ENCODE measurements around the gene AMER3. TPM values are rescaled to one million over a fixed set of nuclear protein-coding genes. Genes with fewer than 3 reads are reported as not detected.

The AMER3 gene
- total RNA-seq, 6 experiments from 2014 or later: not detected

GRCh38 chr2:130798472-130799218 is 43.3 kb downstream of the AMER3 start:
- H3K4me1 ChIP-seq: peaks cover 0 to 3% (median 1%) of the 10 kb centered on the region in 4 donors
- H3K4me3 ChIP-seq: peak overlapping the region; percentile 69 to 87 (median 74)
- no peak overlapping the region for H3K27ac ChIP-seq
- H3K27me3 ChIP-seq: no peaks in the 10 kb centered on the region
- no peaks in the 10 kb centered on the region for H3K36me3 ChIP-seq
- ATAC-seq: no peak
- no peak for TF ChIP-seq POLR2A (IDR thresholded peaks at IDR 0.05)
- intact Hi-C loops (cut with DNase I): loop anchor here in 1 of 2 donors (5.0 kb wide), 1 partner anchor 74 kb away; no protein-coding TSS in a partner anchor
- WGBS (ENCODE audit: insufficient coverage, low coverage, low lambda C conversion rate, missing lambda C conversion rate): 18% methylated on average over 12 of the region's 30 CpGs
- DNase-seq: no peak
- H3K9me3 ChIP-seq: no peaks in the 10 kb centered on the region

- no peak for DNase-seq
- WGBS (ENCODE audit: insufficient coverage, low coverage, low lambda C conversion rate, missing lambda C conversion rate): 83% methylated on average over 1 of the region's 1 CpG
- no peaks in the 10 kb centered on the region for H3K36me3 ChIP-seq
- H3K4me1 ChIP-seq: peaks cover 0 to 3% (median 1%) of the 10 kb centered on the region in 4 donors
- no peak for ATAC-seq
- no peaks in the 10 kb centered on the region for H3K9me3 ChIP-seq
- intact Hi-C loops (cut with DNase I): loop anchor here in 1 of 2 donors (5.0 kb wide), 1 partner anchor 73 kb away; no protein-coding TSS in a partner anchor
- H3K4me3 ChIP-seq: no peak overlapping the region
- H3K27me3 ChIP-seq: no peaks in the 10 kb centered on the region
- TF ChIP-seq CTCF (IDR thresholded peaks at IDR 0.05) (no peak), POLR2A (IDR thresholded peaks at IDR 0.05) (no peak)
- H3K27ac ChIP-seq: no peak overlapping the region
Observed at GRCh38 chr2:130799295-130799694, 44.0 kb downstream of the AMER3 start.

- 66% methylated on average over 4 of the region's 4 CpGs for WGBS (ENCODE audit: insufficient coverage, low coverage, low lambda C conversion rate, missing lambda C conversion rate)
- H3K4me1 ChIP-seq: no peaks in the 10 kb centered on the region
- no peak for ATAC-seq
- intact Hi-C loops (cut with DNase I): no loop called here
- TF ChIP-seq CTCF (IDR thresholded peaks at IDR 0.05) (no peak), POLR2A (IDR thresholded peaks at IDR 0.05) (no peak)
- no peak overlapping the region for H3K27ac ChIP-seq
- no peaks in the 10 kb centered on the region for H3K9me3 ChIP-seq
- H3K4me3 ChIP-seq: no peak overlapping the region
- H3K36me3 ChIP-seq: no peaks in the 10 kb centered on the region
- H3K27me3 ChIP-seq: no peaks in the 10 kb centered on the region
- no peak for DNase-seq
Observed at GRCh38 chr2:130805613-130806012, 50.3 kb downstream of the AMER3 start.

- no peaks in the 10 kb centered on the region for H3K9me3 ChIP-seq
- no peaks in the 10 kb centered on the region for H3K4me1 ChIP-seq
- 38% methylated on average over 4 of the region's 4 CpGs for WGBS (ENCODE audit: insufficient coverage, low coverage, low lambda C conversion rate, missing lambda C conversion rate)
- no peaks in the 10 kb centered on the region for H3K27me3 ChIP-seq
- TF ChIP-seq POLR2A (IDR thresholded peaks at IDR 0.05): no peak
- no peak for TF ChIP-seq CTCF (IDR thresholded peaks at IDR 0.05)
- intact Hi-C loops (cut with DNase I): no loop called here
- ATAC-seq (no peak), DNase-seq (no peak)
- no peak overlapping the region for H3K27ac ChIP-seq
- no peak overlapping the region for H3K4me3 ChIP-seq
- H3K36me3 ChIP-seq: no peaks in the 10 kb centered on the region
Observed at GRCh38 chr2:130806370-130806769, 51.0 kb downstream of the AMER3 start.

GRCh38 chr2:130807659-130808385 is 52.5 kb downstream of the AMER3 start:
- ATAC-seq (no peak), DNase-seq (no peak)
- Histone ChIP-seq H3K4me3 (no peak overlapping the region), H3K27me3 (no peaks in the 10 kb centered on the region), H3K4me1 (no peaks in the 10 kb centered on the region), H3K36me3 (no peaks in the 10 kb centered on the region), H3K9me3 (no peaks in the 10 kb centered on the region), H3K27ac (no peak overlapping the region)
- intact Hi-C loops (cut with DNase I): no loop called here
- TF ChIP-seq CTCF (IDR thresholded peaks at IDR 0.05): no peak
- no peak for TF ChIP-seq POLR2A (IDR thresholded peaks at IDR 0.05)
- 66% methylated on average over 7 of the region's 14 CpGs for WGBS (ENCODE audit: insufficient coverage, low coverage, low lambda C conversion rate, missing lambda C conversion rate)
